ENCODE measurements around the gene PREX1.

Gene PREX1

DNA sequence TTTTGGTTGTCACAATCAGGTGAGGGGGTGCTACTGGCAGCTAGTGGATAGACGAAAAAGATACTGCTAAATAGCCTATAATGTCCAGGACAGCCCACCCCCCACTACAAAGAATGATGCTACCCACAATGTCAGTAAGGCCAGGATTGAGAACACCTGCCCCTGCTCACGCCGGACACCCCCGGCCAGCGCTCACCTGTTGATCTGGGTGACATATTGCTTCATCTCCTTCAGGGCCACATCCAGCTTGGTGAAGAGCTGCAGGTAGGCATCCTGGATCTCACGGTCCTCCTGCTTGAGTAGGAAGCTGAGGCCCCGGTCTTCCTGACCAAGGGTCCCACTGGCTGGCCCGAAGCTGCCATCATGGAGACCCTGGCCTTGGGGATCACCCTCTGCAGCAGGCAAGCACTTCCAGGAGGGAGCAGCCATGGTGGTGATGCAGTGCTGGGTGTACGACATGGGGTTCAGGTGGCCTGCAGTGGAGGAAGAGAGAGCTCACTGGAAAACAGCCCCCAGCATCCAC, 178.6 kb downstream of the PREX1 start:
- DNase-seq, result no peak

DNA sequence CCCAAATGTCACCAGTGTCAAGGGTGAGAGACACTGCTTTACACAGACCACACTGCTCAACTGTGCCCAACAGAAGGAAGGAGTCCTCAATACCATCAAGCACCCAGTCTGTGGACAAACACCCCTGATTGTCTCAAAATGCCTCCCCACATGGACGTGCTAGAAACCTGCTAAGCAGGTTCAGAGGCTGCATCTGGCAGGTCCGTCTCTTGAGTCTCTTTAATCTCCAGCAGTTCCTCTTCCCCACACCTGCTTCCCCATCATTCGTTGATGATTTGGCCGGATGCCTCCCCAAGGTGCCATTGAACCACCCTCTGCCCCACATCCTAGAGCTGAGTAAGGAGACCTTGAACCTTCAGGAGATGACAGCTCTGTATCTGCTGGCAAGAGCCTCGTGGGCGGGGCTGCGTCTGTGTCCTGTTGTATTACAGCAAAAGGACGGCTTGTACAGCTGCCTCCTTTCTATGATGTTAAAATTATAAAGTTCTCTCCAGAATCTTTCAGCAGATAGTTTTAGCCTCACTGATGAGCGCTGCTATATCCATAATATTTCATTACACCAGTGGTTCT, 179.2 kb downstream of the PREX1 start:
- no peak for DNase-seq

- DNase-seq, result no peak
These were observed 179.9 kb downstream of the PREX1 start for GRCh38 chr20:48647858-48648257.

GRCh38 chr20:48645666-48646065, 182.1 kb downstream of the PREX1 start:
- DNase-seq, result no peak

DNA sequence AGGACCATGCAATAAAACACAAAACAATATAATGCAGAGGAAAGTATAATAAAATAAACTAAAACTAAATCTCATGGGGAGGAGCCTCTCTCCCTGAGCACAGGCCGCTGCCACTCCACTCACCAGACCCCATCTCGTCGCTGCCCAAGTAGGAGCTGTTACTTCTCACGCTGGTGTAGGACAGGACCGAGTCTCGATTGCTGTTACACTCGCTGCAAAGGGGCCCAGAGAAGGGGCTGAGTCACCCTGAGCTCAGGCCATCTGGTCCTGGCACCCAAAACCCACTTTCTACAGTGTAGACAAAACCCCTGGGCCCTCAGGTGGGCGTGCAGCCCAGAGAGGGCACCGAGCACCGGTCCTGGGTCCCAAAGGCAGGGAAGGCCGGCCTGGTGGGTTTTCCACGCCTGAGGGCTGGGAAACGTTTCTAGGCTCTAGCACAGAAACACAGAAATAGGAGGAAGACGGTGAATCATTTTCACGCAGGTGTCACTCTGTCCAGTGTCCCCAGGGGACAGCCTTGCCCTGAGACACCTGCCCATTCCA, 183.4 kb downstream of the PREX1 start:
- no peak for DNase-seq

- no peak for DNase-seq
These were observed 185.5 kb downstream of the PREX1 start for GRCh38 chr20:48642105-48642880.

DNA sequence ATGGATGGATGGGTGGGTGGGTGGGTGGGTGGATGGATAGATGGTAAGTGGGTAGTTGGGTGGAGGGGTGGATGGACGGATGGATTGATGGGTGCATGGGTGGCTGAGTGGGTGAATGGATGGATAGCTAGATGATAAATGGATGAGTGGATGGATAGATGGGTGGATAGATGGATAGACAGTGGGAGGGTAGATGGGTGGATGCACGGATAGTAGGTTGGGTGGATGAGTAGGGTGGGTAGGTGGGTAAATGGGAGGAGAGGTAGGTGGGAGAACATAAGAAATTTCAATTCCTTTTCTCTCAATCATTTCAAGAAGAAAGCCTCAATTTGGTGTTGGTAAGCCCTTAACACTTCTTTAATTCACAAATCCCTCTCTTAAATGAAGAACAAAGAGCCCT, 186.9 kb downstream of the PREX1 start:
- DNase-seq, result no peak

DNA sequence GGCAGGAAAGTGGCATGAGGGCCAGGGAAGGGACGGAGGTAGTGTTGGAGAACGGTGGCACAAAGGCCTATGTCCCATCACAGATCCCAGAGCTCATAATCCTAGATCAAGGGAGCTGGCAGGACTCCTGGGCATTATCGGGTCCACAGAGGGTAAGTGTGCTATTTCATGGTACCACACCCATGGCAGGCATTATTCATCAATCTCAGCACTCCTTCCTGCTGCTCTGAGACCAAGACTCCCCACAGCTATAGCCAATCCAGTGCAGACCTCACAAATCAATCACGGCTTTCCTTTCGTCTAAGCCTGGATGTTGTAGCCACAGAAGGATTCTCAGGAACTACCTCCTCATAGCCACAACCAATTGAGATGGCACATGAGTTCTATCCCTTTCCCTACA, 187.9 kb downstream of the PREX1 start:
- no peak for DNase-seq

GRCh38 chr20:48638546-48638945, 189.3 kb downstream of the PREX1 start:
- no peak for DNase-seq

GRCh38 chr20:48637461-48637860, 190.3 kb downstream of the PREX1 start:
- DNase-seq, result no peak

DNA sequence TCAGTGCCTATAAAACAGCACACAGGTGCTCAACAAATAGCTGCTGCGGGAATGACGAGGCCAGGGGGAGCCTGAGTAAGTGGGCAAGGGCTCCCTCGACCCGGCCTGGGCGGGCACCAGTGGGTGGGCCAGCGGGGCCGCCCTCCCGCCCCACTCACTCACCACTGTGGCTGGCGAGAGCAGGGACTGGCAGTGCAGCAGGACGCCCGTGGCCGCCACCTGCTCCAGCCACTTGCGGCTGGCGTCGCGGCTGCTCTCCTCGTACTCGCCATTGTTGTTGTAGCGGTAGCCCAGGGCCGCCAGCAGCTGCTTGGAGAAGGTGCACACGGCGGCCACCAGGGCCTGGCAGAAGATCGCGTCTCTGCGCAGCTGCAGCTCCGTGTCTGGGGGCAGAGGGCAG, 191.5 kb downstream of the PREX1 start:
- DNase-seq, result no peak

DNA sequence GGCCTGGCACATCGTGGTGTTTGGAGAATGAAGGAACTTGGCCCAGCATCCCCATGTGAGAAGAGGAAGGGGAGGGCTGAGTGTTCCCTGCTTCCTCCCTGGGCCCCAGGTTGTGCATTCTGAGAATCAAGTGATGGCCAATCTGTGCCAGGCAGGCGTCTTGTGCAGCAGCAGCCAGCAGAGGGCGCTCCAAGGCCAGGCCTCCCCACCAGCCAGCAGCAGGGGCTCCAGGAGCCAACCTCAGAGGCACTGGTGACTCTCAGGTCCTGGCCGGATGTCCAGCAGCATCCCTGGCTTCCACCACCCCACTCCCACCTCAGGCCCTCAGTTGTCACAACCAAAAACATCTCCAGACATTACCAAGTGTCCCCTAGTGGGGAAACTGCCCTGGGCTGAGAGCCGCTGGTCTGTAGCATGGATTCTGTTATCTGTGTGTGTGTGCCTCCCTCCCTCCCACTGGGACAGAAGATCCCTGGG, 192.0 kb downstream of the PREX1 start:
- DNase-seq, result no peak

- no peak for DNase-seq
These were observed 192.4 kb downstream of the PREX1 start for GRCh38 chr20:48635361-48635760.

GRCh38 chr20:48634641-48635040, 193.2 kb downstream of the PREX1 start:
- DNase-seq, result no peak

GRCh38 chr20:48633620-48634257, 194.1 kb downstream of the PREX1 start:
- no peak for DNase-seq

DNA sequence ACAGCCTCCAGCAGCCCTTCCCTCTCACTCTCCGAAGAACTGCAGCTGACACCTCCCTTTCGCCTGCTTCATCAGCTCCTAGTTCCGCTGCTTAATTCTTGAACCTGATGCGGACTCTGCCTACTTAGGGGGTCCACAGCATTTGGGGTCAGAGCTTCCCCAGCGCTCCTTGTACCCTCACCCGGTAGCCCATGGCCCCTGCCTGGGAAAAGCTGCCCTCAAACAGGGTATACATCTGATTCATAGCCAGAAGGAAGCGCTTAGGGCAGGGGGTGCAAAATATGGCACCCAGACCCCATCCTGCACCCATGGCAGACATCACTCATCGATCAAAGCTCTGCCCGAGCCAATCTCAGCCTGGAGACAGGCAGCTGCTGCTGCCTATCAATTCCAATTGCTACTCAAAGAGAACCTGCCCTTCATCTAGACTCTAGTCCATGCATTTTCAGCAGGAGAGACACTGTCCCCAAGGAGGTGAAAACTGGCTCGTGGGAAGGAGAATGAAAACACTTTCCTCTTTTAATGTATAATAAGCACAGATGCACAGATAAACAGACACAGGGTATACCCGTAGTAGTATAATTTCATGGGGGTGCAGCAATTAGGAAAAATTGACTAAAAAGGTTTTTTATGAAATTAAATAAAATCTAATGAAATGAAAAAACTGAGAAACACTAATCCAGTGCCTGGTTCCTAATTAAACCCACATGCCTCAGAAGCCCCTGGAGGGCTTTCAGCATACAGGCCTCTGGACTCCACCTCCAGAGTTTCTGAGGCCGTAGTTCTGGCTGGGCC, 194.8 kb downstream of the PREX1 start:
- no peak for DNase-seq

GRCh38 chr20:48632017-48632824, 195.6 kb downstream of the PREX1 start:
- DNase-seq, result no peak

DNA sequence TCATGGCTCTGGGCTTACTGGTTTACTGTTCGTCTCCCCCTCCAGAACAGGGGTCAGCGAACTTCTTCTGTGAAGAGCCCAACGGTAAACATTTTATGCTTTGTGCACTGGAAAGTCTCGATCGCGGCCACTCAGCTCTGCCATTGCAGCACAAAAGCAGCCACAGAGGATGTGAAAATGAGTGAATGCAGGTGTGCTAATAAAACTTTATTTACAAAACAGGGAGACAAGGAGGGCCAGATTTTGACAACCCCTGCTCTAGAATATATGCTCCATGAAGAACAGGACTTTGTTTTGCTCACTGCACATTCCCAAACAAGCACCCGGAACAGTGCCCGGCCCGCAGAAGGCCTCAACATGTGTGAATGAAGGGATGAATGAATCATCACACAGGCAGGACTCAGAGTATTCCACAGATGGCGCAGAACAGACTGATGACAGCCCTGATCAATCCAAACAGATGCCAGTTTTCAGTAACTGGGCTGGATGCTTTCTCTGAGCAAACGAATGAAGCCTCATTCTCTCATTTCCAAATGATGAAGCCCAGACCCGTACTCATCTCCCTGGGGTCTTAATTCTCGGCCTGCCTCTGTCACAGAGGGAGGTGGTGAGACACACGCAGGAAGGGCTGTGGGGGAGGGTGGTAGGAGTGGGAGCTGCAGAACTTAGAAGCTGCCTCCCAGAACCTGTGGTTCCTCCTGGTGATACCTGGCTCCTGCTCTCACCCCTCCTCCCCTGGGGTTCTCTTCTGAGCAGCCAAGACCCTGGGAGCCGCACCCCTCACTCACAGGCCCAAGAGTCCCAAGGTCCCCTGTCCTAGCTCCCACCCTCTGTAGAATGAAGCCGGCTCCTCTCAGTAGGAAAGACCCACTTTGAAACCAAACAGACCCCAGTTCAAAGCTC, 196.4 kb downstream of the PREX1 start:
- no peak for DNase-seq

GRCh38 chr20:48630342-48631075, 197.3 kb downstream of the PREX1 start:
- DNase-seq, result no peak

DNA sequence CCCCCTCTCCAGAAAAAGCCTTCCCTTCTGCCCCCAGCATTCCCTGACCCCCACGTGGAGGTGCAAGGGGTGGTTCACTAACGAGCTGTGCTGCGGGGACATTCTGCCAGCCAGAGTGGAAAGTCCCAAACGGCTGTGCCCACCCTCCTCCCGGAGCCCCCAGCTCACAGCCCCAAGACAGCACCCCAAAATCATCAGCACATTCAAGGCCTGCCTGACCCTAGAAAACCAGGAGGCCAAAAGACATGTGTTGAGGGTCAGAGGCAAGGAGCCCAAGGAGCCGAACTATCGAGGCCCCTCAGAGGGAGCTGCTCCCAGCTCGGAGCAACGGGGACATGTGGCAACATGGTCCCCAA, 197.9 kb downstream of the PREX1 start:
- no peak for DNase-seq

Data from femur (tissue), 1 donor.